ENCODE results near the gene SCFD2.

The SCFD2 gene

DNA sequence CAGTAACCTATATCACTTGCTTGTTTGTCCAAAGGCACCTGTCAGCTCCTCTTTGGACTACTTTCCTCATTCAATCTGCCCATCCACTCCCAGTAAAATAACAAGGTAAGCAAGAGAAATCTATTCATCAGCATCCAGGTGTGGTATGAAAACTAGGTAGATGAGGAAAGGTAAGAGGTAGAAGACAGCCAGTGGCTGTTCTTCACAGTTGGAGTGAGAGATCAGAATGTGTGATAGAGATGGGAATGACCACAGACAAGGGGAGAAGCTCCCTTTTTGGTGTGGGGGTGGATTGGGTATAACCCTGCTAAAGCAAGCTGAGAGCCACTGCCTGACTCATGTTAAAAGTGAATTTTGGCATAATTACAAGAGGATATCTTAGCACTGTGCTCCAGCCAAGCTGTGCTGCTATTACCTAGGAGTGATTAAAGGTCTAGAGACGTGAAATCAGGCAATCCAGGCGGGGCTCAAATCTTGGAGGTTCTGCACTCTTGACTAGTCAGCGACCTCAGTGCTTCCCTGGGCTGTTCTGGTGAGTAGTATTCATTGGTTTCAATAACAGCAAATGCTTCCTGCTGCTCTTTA lies 531.8 kb downstream of the SCFD2 start:
- TF ChIP-seq, protein P1, sequence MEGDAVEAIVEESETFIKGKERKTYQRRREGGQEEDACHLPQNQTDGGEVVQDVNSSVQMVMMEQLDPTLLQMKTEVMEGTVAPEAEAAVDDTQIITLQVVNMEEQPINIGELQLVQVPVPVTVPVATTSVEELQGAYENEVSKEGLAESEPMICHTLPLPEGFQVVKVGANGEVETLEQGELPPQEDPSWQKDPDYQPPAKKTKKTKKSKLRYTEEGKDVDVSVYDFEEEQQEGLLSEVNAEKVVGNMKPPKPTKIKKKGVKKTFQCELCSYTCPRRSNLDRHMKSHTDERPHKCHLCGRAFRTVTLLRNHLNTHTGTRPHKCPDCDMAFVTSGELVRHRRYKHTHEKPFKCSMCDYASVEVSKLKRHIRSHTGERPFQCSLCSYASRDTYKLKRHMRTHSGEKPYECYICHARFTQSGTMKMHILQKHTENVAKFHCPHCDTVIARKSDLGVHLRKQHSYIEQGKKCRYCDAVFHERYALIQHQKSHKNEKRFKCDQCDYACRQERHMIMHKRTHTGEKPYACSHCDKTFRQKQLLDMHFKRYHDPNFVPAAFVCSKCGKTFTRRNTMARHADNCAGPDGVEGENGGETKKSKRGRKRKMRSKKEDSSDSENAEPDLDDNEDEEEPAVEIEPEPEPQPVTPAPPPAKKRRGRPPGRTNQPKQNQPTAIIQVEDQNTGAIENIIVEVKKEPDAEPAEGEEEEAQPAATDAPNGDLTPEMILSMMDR (IDR thresholded peaks at IDR 0.05; ENCODE audit: extremely low read depth, missing control alignments) = no peak
- DNase-seq (ENCODE audit: low spot score) = no peak

GRCh38 chr4:52825460-52826090 lies 540.3 kb downstream of the SCFD2 start:
- TF ChIP-seq, protein P1 (IDR thresholded peaks at IDR 0.05; ENCODE audit: extremely low read depth, missing control alignments) = no peak
- no peak for DNase-seq (ENCODE audit: low spot score)

- TF ChIP-seq, protein P1 (IDR thresholded peaks at IDR 0.05; ENCODE audit: extremely low read depth, missing control alignments) = no peak
- no peak for DNase-seq (ENCODE audit: low spot score)
Measured at GRCh38 chr4:52824603-52825459, 541.0 kb downstream of the SCFD2 start.

GRCh38 chr4:52824270-52824602 lies 541.6 kb downstream of the SCFD2 start:
- TF ChIP-seq, protein P1 (IDR thresholded peaks at IDR 0.05; ENCODE audit: extremely low read depth, missing control alignments) = no peak
- no peak for DNase-seq (ENCODE audit: low spot score)

DNA sequence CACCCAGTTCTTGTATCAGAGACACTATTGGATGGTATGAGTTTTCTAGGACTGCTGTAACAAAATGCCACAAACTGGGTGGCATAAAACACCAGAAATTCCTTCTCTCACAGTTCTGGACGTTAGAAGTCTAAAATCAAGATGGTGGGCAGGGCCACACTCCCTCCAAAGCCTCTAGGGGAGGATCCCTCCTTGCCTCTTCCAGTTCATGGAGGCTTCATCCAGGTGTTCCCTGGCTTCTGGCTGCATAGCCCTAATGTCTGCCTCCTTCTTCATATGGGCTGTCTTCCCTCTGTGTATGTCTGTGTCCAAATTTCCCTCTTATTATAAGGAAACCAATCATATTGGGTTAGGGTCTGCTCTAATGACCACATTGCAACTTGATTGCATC lies 542.2 kb downstream of the SCFD2 start:
- TF ChIP-seq, protein P1 (IDR thresholded peaks at IDR 0.05; ENCODE audit: extremely low read depth, missing control alignments) = no peak
- no peak for DNase-seq (ENCODE audit: low spot score)
